ENCODE data around the gene DTNB.

DNA sequence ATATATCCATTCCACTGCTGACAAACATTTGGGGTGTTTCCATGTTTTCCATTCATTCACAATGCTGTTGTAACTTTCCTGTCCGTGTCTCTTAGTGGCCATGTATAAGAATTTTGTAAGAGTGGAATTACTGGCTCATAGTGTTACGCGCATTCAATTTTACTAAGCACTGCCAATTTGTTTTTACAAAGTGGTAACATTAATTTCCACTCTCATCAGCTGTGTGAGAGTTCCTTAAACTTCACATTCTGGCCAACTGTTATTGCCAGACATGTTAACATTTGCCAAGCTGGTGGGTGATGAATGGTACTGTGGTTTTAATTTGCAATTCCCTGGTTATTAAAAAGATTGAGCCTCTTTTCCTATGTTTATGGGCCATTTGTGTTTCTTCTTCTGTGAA is 134.2 kb downstream of the DTNB start:
- TF ChIP-seq, protein P1, sequence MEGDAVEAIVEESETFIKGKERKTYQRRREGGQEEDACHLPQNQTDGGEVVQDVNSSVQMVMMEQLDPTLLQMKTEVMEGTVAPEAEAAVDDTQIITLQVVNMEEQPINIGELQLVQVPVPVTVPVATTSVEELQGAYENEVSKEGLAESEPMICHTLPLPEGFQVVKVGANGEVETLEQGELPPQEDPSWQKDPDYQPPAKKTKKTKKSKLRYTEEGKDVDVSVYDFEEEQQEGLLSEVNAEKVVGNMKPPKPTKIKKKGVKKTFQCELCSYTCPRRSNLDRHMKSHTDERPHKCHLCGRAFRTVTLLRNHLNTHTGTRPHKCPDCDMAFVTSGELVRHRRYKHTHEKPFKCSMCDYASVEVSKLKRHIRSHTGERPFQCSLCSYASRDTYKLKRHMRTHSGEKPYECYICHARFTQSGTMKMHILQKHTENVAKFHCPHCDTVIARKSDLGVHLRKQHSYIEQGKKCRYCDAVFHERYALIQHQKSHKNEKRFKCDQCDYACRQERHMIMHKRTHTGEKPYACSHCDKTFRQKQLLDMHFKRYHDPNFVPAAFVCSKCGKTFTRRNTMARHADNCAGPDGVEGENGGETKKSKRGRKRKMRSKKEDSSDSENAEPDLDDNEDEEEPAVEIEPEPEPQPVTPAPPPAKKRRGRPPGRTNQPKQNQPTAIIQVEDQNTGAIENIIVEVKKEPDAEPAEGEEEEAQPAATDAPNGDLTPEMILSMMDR (IDR thresholded peaks at IDR 0.05): no peak
- TF ChIP-seq POLR2A (IDR thresholded peaks at IDR 0.05): no peak
